NCI-H2196 treated with DMSO at 0.1 percent for 48 hours (cell line): ENCODE measurements around the gene PRCD.

ENCODE experiments used
- DNase-seq: peaks from one replicate; lab custom pipeline; 2025; ENCODE audit not compliant: unreplicated experiment; lab: John Stamatoyannopoulos, UW

PRCD gene, protein sequence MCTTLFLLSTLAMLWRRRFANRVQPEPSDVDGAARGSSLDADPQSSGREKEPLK

DNA sequence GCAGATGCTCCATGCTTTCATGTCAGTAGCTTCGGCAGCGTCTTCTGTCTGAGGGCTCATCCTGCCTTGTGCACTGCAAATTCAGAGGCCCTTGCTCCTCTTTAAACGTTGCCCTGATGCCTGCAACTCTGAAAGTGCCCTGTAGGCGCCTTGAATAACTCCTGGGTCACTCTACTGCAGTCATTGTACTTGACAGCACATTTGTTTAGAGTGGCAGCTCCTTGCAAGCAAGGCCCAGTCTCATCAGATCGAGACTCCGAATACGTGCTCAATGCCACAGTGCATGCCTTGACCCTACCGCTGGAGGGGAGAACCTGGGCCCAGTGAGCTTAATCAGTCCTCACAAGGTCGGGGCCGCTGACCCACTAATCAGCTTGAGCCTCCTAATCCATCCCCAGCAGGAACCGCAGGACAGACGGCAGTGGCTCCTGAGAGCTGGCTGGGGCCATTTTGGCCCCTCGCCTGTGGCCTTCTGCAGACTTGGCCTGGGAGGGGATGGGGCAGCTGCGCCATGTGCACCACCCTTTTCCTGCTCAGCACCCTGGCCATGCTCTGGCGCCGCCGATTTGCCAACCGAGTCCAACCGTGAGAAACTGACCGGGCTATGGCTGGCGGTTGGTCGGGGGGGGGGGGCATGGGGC lies at the start of gene PRCD:
Gene PRCD (plus strand): TSS at position 414 of the 641 bp plus-strand sequence. CDS start 98 bp downstream, at position 512.
- DNase-seq = no peak

GRCh38 chr17:76490112-76490710 lies 49.6 kb upstream of the PRCD start:
- DNase-seq = no peak

DNA sequence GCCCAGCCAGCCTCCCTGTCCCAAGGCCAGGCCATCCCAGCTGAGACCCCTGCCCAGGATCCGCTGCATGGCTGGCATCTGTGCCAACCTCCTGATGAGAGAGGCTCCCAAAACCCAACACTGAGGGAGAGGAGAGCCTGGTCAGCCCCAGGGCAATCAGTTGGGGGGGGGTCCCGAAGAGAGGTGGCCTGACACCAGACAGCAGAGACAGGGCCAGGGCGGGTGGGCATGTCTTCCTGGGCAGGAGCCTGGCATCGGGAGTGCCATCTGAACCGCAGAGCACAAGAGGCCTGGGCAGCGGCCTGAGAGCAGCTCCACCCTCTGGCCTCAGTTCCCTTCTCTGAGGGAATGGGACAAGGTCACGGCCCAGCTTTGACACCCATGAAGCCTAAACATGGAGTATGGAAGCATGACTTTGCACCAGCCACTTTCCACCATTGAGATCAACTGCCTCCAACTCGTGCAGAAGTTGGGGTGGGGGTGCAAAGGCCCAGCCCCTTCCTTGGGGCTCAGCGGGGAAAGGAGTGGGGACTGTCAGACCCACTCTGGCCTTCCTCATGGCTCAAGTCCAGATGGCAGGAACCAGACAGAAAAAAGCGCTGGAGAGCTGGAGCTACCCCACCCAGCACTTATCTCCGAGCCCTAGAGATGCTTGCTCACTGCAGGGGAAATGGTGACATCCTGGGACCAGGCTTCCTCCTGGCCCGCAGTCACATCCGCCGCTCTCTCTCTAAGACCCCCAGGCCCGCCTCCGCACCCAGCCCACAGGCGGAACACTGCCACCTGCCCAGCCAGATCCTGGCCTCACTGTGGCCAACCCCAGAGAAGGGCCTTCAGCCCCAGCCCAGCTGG lies 48.3 kb upstream of the PRCD start:
- DNase-seq = no peak

- DNase-seq = no peak
Observed at GRCh38 chr17:76492123-76492988, 47.5 kb upstream of the PRCD start.

- DNase-seq = no peak
Observed at GRCh38 chr17:76492989-76493501, 46.8 kb upstream of the PRCD start.

DNA sequence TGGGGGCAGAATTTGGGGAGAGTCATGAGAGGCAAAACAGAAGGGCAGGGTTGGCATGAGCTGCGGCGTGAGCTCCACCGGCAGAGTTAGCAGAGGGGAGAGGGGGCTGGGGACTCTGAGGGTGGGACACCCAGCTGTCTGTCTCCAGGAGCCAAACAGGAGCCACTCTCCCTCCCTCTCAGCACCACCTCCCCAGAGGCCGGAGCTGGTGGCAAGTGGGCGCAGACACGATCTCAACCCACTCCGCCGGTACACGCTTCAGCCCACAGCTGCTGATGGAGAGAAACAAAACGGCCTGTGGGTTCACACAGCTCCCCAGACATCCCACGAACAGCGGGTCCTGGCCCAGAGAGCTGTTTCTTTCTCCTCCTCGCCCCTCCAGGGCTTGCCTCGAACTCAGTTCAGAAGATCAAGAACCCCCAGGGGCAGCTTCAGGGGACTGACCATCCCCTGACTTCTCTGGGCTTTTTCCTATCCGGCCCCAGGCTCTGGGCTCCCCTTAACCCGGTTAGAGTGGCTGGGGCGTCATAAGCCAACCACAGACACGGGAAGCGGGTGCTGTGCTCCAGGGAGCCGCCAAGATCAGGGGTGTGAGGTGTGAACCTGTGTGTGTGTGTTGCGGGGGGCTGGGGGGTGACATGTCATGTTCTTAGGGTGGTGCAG lies 46.2 kb upstream of the PRCD start:
- DNase-seq = no peak

- no peak for DNase-seq
Observed at GRCh38 chr17:76495663-76496400, 44.0 kb upstream of the PRCD start.

- DNase-seq = no peak
Observed at GRCh38 chr17:76496464-76496863, 43.4 kb upstream of the PRCD start.

DNA sequence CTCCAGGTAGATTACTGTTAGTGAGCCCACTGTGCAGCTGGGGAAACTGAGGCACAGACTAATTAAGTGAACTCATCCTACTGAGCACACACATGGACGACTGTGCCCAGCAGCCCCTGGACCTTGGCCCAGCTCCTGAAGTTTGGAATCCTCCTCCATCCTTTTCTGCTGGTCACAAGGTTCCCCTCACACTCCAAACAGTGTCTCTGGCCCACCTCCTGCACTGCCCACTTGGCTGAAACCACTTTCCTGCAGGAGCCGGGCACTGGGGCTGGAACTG lies 42.2 kb upstream of the PRCD start:
- DNase-seq = no peak

DNA sequence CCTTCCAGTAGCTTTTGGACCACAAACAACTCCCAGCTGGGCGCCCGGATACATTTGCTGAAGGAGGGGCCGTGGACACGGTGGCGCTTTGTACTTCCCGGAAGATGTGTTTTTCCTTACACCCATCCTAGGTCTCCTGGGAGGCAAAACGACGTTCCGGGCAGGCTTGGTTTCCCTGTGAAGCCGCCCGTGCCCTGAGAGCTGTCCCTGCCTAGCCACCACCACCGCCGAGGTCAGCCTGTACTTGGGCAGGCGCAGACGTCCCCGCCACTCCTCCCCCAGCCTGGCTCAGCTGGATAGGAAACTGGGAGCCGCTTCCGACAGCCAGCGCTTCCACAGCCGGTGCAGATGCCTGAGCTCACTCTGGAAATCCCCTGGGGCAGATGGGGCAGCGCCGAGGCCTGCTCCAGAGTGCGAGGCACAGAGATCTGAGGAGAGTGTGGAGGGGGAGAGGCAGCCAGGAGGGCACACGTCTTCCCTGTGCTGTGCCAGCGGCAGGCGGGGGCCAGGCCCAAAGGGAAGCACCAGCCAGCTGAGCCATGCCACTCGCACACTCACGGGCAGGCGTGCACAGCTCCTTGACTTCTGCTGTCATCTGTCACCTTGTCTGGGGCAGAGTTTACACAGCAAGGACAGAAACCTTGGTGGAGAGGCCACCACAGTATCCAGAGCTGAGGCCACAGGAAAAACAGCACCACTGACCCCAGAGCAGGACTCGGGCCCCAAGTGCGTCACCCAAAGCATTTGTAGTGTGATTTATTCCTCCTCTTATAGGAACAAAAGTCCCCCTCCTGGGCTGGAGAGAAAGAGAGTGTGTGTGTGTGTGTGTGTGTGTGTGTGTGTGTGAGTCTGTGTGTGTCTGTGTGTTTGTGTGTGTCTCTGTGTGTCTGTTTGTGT lies 41.6 kb upstream of the PRCD start:
- DNase-seq = no peak

GRCh38 chr17:76498876-76499251 lies 41.0 kb upstream of the PRCD start:
- DNase-seq = no peak

DNA sequence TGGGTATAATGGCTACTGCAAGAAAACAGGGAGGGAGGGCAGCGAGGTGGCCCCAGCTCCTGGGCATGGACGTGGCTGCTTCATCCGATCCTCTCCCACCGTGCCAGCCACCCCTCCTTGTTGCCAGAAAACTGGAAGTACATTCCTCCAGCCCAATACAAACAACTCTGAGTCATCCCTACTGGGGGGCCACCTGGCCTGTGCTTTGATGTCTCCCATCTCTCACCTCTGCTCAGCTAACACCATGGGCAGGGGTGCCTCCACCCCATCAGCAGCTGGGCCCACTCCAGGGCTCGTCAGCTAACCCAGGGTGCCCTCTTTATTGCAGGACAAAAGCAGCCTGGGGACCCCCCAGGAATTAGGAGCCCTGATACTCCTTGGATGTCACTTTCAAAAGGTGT lies 40.6 kb upstream of the PRCD start:
- DNase-seq = no peak

- no peak for DNase-seq
Observed at GRCh38 chr17:76500074-76500746, 39.6 kb upstream of the PRCD start.

DNA sequence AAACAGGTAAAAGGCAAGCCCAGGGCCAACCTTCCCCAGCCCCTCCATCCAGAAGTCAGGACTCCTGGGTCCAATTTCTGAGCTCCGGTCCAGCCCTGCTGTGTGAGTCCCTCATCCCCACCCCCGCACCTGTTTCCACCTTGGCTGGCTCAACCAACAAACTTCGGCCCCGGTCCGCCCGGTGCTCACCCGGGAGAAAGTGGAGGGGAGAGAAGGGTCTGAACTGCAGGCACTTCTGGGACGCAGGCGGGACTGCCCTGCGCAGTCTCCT lies 39.2 kb upstream of the PRCD start:
- DNase-seq = no peak

GRCh38 chr17:76501018-76501826 lies 38.6 kb upstream of the PRCD start, which contains the start of gene RHBDF2:
Gene RHBDF2, minus strand, starts transcription at chr17:76501423. Its CDS starts 19,899 bp downstream, at chr17:76481524.
- DNase-seq = peak; percentile 92

DNA sequence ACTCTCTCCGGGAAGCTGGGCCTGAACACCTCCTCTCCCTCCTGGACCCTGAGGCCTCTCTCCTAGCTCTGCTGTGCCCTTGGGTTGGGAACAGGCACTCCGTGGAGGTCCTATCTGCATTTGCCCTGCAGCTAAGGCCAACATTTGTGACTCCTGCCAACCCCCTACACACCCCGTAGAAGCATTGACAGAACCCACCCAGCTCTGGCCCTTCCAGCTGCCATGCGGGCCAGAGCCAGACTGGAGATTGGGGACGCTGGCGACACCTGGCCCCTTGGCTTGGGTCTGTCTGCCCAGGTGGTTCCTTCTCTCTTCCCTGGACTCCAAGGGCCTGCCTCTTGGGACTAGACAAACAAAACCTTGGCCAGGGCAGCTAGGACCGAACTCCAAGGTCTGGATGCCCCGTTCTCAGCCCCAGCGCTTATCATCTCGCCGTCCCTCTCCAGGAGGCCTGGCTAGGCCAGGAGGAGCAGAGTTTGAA lies 38.0 kb upstream of the PRCD start:
- DNase-seq = no peak
